HEK293 (cell line): ENCODE measurements around the gene CEP63.
A peak's percentile ranks its signal among the peaks of the same experiment; 100 is the strongest.

ENCODE experiments used
- CTCF ChIA-PET: fragments of 350-600 bp; formaldehyde crosslinking; extraction: SDS; loops from one replicate; lab custom pipeline; 2021; ENCODE audit warnings: antibody characterized with exemption; lab: Yijun Ruan, JAX
- POLR2A ChIA-PET: fragments of 300-600 bp; formaldehyde crosslinking; extraction: SDS; loops from one replicate; lab custom pipeline; 2020; ENCODE audit warnings: antibody characterized with exemption, inconsistent platforms; lab: Yijun Ruan, JAX
- H3K27ac ChIP-seq: fragments of 200-500 bp; sonication (Bioruptor generic); 2 replicates; pipeline ENCODE4 v1.5.1; 2014; ENCODE audit warnings: low read depth, low read length, control low read depth, inconsistent platforms; ENCODE audit errors: extremely low read depth
- H3K36me3 ChIP-seq, 2 experiments: fragments of 200-500 bp in 1 of 2; sonication (Bioruptor generic) in 1 of 2; 1 replicate in 1 of 2; 2 replicates in 1 of 2; pipeline ENCODE4 v1.5.1; 2014 to 2017; ENCODE audit warnings: inconsistent platforms in 2 of 2, low read length in 2 of 2; ENCODE audit not compliant: control insufficient read depth in 2 of 2, insufficient read depth in 1 of 2
- H3K4me1 ChIP-seq: fragments of 200-500 bp; sonication (Bioruptor generic); 2 replicates; pipeline ENCODE4 v1.5.1; 2014; ENCODE audit warnings: mild to moderate bottlenecking, low read length, inconsistent platforms; ENCODE audit not compliant: control insufficient read depth, insufficient read depth
- H3K4me3 ChIP-seq: 2 replicates; pipeline ENCODE4 v1.5.1; 2011; ENCODE audit warnings: low read depth, mild to moderate bottlenecking, control low read depth, low read length, moderate library complexity
- H3K9me3 ChIP-seq: fragments of 200-500 bp; sonication (Bioruptor generic); 2 replicates; pipeline ENCODE4 v1.5.1; 2014; ENCODE audit warnings: low read depth, low read length, inconsistent platforms; ENCODE audit not compliant: control insufficient read depth, insufficient read depth
- SCRT2 ChIP-seq: fragments of 450-650 bp; formaldehyde crosslinking; IDR thresholded peaks from 2 replicates; pipeline ENCODE4 v1.5.1; 2016; ENCODE audit warnings: missing biosample characterization, missing genetic modification characterization
- TRIM28 ChIP-seq: IDR thresholded peaks from 2 replicates; pipeline ENCODE4 v1.6.1; 2011; ENCODE audit warnings: low read length, control low read depth, borderline replicate concordance
- ZBTB20 ChIP-seq: fragments of 450-650 bp; formaldehyde crosslinking; IDR thresholded peaks from 2 replicates; pipeline ENCODE4 v1.5.1; 2016; ENCODE audit warnings: missing biosample characterization, missing genetic modification characterization
- ZBTB48 ChIP-seq: fragments of 450-650 bp; formaldehyde crosslinking; IDR thresholded peaks from 2 replicates; pipeline ENCODE4 v1.5.1; 2016; ENCODE audit warnings: missing biosample characterization, missing genetic modification characterization
- ZBTB8A ChIP-seq: fragments of 450-650 bp; formaldehyde crosslinking; IDR thresholded peaks from 2 replicates; pipeline ENCODE4 v1.5.1; 2016; ENCODE audit warnings: missing biosample characterization, missing genetic modification characterization
- ZNF223 ChIP-seq: fragments of 450-650 bp; formaldehyde crosslinking; IDR thresholded peaks from 2 replicates; pipeline ENCODE4 v1.5.1; 2016; ENCODE audit warnings: missing biosample characterization, missing genetic modification characterization
- ZNF335 ChIP-seq: fragments of 450-650 bp; formaldehyde crosslinking; conservative IDR thresholded peaks from 2 replicates; pipeline ENCODE4 v1.5.1; 2016; ENCODE audit warnings: missing biosample characterization, missing genetic modification characterization
- ZNF350 ChIP-seq: fragments of 450-650 bp; formaldehyde crosslinking; IDR thresholded peaks from 2 replicates; pipeline ENCODE4 v1.5.0; 2017; ENCODE audit warnings: missing biosample characterization, mild to moderate bottlenecking, missing genetic modification characterization
- ZNF785 ChIP-seq: fragments of 450-650 bp; formaldehyde crosslinking; IDR thresholded peaks from 2 replicates; pipeline ENCODE4 v1.5.1; 2016; ENCODE audit warnings: missing biosample characterization, missing genetic modification characterization
- ZNF830 ChIP-seq: fragments of 450-650 bp; IDR thresholded peaks from 2 replicates; pipeline ENCODE4 v1.5.0; 2018; ENCODE audit warnings: missing biosample characterization, missing genetic modification characterization, low read depth, mild to moderate bottlenecking, moderate library complexity
- TF ChIP-seq, protein P1 (sequence below): fragments of 450-650 bp; formaldehyde crosslinking; IDR thresholded peaks from 2 replicates; pipeline ENCODE4 v1.5.1; 2017; ENCODE audit warnings: missing biosample characterization, missing genetic modification characterization
- TF ChIP-seq, protein P2 (sequence below): fragments of 450-650 bp; formaldehyde crosslinking; IDR thresholded peaks from 2 replicates; pipeline ENCODE4 v1.5.1; 2017; ENCODE audit warnings: missing biosample characterization, missing genetic modification characterization
- TF ChIP-seq, protein P3 (sequence below): fragments of 450-650 bp; formaldehyde crosslinking; IDR thresholded peaks from 2 replicates; pipeline ENCODE4 v1.5.1; 2016; ENCODE audit warnings: missing biosample characterization, missing genetic modification characterization
- TF ChIP-seq, protein P4 (sequence below): fragments of 450-650 bp; IDR thresholded peaks from 2 replicates; pipeline ENCODE4 v1.5.1; 2018; ENCODE audit warnings: missing biosample characterization, mild to moderate bottlenecking, missing genetic modification characterization

CEP63 gene

DNA sequence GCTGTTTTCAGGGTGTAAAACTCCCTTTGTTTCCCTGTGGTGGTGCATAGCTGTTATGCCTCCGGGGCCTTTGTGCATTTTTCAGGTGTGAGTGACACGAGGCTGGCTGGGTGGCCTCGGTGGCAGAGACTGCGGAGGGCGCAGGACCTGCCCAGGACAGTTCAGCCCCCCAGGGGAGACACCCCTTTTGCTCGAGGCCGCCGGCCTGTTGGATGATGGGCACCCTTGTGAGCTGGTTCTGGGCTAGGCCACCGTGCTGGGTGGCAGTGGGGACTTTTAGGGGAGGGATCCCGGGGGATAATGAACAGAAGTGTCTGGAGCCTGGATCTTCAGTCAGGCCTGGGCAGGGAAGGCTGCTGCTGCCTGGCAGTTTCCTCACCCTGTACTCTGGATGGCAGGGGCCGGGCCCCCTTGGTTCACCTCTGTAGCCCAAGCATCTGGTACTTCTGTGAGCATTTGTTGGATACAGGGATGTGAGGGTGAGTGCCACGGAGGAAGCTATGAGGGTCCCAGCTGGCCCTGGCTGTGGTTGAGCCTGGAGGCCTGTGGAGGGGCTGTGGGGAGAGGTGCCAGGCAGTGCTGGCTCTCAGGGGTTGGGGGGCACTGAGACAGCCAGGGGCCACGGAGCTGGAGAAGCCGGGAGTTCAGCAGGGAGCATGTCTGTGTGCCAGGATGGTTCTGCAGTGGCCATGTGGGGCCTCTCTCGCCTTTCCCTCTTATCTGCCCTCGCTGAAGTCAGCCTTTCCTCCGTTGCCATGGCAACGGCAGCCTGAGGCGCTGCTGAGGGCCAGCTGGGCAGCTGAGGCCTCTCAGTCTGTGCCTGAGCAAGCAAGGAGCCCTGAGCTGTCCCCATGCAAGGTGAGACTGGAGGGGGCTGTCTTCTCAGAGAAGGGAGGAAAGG, 115.9 kb downstream of the CEP63 start:
- H3K4me3 ChIP-seq, result no peak overlapping the region
- H3K9me3 ChIP-seq, result no peaks in the 10 kb centered on the region
- no peak for TF ChIP-seq TRIM28
- TF ChIP-seq, protein P1, sequence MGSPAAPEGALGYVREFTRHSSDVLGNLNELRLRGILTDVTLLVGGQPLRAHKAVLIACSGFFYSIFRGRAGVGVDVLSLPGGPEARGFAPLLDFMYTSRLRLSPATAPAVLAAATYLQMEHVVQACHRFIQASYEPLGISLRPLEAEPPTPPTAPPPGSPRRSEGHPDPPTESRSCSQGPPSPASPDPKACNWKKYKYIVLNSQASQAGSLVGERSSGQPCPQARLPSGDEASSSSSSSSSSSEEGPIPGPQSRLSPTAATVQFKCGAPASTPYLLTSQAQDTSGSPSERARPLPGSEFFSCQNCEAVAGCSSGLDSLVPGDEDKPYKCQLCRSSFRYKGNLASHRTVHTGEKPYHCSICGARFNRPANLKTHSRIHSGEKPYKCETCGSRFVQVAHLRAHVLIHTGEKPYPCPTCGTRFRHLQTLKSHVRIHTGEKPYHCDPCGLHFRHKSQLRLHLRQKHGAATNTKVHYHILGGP (tag by site-specific recombination), result no peak
- TF ChIP-seq, protein P2, sequence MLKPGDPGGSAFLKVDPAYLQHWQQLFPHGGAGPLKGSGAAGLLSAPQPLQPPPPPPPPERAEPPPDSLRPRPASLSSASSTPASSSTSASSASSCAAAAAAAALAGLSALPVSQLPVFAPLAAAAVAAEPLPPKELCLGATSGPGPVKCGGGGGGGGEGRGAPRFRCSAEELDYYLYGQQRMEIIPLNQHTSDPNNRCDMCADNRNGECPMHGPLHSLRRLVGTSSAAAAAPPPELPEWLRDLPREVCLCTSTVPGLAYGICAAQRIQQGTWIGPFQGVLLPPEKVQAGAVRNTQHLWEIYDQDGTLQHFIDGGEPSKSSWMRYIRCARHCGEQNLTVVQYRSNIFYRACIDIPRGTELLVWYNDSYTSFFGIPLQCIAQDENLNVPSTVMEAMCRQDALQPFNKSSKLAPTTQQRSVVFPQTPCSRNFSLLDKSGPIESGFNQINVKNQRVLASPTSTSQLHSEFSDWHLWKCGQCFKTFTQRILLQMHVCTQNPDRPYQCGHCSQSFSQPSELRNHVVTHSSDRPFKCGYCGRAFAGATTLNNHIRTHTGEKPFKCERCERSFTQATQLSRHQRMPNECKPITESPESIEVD (tag by site-specific recombination), result no peak
- TF ChIP-seq, protein P3, sequence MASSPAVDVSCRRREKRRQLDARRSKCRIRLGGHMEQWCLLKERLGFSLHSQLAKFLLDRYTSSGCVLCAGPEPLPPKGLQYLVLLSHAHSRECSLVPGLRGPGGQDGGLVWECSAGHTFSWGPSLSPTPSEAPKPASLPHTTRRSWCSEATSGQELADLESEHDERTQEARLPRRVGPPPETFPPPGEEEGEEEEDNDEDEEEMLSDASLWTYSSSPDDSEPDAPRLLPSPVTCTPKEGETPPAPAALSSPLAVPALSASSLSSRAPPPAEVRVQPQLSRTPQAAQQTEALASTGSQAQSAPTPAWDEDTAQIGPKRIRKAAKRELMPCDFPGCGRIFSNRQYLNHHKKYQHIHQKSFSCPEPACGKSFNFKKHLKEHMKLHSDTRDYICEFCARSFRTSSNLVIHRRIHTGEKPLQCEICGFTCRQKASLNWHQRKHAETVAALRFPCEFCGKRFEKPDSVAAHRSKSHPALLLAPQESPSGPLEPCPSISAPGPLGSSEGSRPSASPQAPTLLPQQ (tag by site-specific recombination), result 0 out of 2 replicates have a peak, but pooled peaks have one; percentile 61
- TF ChIP-seq ZBTB48 (tag by site-specific recombination), result no peak
- peak; percentile 78 for TF ChIP-seq ZNF335
- no peak overlapping the region for H3K27ac ChIP-seq
- no peaks in the 10 kb centered on the region for H3K36me3 ChIP-seq
- POLR2A ChIA-PET, result no interaction called here
- CTCF ChIA-PET, result interaction anchor here (0.6 to 3.7 kb wide), 13 partner anchors 9 to 903 kb away, joined by 3 to 17 read pairs (median 4); no protein-coding TSS in a partner anchor
- no peaks in the 10 kb centered on the region for H3K4me1 ChIP-seq

DNA sequence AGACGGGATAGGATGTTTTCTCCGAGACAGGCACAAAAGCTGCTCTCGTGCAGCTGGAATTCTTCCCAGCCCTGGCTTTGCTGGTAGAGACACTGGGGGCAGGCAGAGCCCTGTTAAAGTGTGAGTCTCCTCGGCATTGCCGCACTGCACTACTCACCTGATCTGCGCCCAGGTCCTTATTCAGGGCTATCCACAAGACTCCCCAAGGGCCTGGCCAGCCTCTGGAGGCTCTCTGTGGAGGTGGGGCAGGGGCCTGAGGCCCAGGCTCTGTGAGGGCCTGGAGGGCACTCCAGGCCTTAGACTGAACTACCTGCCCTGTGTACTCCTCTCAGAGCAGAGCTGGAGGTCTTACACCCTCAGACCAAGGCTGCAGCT, 116.6 kb downstream of the CEP63 start:
- Histone ChIP-seq H3K4me3 (no peak overlapping the region), H3K27ac (no peak overlapping the region), H3K36me3 (no peaks in the 10 kb centered on the region), H3K4me1 (no peaks in the 10 kb centered on the region), H3K9me3 (no peaks in the 10 kb centered on the region)
- POLR2A ChIA-PET, result no interaction called here
- no peak for TF ChIP-seq ZBTB8A
- TF ChIP-seq ZNF785, result no peak
- no peak for TF ChIP-seq ZNF350
- TF ChIP-seq ZNF335, result peak; percentile 20; the same call in 1 of the 2 replicates
- CTCF ChIA-PET, result interaction anchor here (1.0 to 3.7 kb wide), 2 partner anchors 48 to 153 kb away, joined by 4 to 17 read pairs; partner anchors contain the start of gene KY

DNA sequence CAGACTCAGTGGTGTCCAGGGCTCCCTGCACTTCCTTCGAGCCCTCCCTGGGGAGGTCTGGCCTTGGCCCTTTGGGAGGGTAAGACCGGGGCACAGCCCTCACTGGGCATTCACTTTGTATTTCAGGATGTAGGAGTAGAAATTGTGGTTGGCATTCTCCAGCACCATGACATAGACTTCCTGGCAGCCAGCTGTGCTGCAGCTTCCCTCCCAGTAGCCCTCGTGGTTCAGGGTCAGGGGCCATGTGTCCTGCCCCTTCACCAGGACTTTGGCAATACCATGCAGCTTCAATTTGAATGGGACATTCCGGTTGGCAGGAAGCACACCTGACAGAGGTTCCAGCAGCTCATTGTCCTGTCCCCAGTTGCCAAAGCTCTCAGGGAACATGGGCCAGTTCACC, 117.6 kb downstream of the CEP63 start:
- H3K36me3 ChIP-seq, result no peaks in the 10 kb centered on the region
- CTCF ChIA-PET, result interaction anchor here (1.0 to 3.7 kb wide), 3 partner anchors 47 to 900 kb away, joined by 3 to 17 read pairs (median 4); partner anchors contain the start of gene KY
- POLR2A ChIA-PET, result no interaction called here
- TF ChIP-seq SCRT2 (tag by site-specific recombination) (no peak), ZBTB20 (tag by site-specific recombination) (no peak), ZNF830 (tag by site-specific recombination) (no peak), ZNF223 (tag by site-specific recombination) (no peak)
- TF ChIP-seq, protein P4, sequence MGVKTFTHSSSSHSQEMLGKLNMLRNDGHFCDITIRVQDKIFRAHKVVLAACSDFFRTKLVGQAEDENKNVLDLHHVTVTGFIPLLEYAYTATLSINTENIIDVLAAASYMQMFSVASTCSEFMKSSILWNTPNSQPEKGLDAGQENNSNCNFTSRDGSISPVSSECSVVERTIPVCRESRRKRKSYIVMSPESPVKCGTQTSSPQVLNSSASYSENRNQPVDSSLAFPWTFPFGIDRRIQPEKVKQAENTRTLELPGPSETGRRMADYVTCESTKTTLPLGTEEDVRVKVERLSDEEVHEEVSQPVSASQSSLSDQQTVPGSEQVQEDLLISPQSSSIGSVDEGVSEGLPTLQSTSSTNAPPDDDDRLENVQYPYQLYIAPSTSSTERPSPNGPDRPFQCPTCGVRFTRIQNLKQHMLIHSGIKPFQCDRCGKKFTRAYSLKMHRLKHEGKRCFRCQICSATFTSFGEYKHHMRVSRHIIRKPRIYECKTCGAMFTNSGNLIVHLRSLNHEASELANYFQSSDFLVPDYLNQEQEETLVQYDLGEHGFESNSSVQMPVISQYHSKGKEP, result no peak
- TF ChIP-seq, all 188 proteins: peak for 0
- H3K4me1 ChIP-seq, result no peaks in the 10 kb centered on the region
- no peak overlapping the region for H3K4me3 ChIP-seq
- H3K9me3 ChIP-seq, result no peaks in the 10 kb centered on the region
- H3K27ac ChIP-seq, result no peak overlapping the region
